ENCODE results near the gene NAALADL2.

GRCh38 chr3:175605851-175606250 lies 746.7 kb downstream of the NAALADL2 start:
- no peak for TF ChIP-seq CTCF (conservative IDR thresholded peaks at IDR 0.05)
- no peak for TF ChIP-seq ZFX (IDR thresholded peaks at IDR 0.05)
